Measurements from ENCODE around the gene KLHL8.

DNA sequence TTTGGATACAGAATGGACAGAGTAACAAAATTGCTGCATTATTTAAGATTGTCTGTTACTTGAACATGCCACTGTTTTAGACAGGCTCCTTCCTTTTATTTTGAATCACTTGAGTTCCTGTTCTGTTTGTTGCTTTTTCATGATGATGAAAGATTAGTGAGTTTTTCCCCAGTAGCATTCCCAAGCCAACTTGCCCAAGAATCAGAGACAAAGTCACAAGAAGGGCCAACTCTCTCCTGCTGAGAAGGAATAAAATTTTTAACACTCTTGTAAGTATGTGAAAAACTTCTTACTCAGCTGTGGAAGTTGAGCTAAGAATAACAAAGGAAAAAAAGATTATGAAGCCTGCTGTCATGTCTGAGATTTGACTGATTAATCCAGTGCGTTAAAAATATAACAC lies 104.2 kb downstream of the KLHL8 start:
- TF ChIP-seq, protein P1, sequence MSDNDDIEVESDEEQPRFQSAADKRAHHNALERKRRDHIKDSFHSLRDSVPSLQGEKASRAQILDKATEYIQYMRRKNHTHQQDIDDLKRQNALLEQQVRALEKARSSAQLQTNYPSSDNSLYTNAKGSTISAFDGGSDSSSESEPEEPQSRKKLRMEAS (IDR thresholded peaks at IDR 0.05): no peak
- TF ChIP-seq RXRA (IDR thresholded peaks at IDR 0.05): no peak
- TF ChIP-seq, protein P2, sequence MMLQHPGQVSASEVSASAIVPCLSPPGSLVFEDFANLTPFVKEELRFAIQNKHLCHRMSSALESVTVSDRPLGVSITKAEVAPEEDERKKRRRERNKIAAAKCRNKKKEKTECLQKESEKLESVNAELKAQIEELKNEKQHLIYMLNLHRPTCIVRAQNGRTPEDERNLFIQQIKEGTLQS (IDR thresholded peaks at IDR 0.05): no peak
